ENCODE results near the gene ALOX12B.

ALOX12B gene

GRCh38 chr17:8038954-8039610 is 48.4 kb downstream of the ALOX12B start, which contains the start of gene ALOX15B:
TSS of gene ALOX15B (plus strand) at chr17:8039059. CDS start at chr17:8039156, 97 bp downstream.
- H3K4me3 ChIP-seq (ENCODE audit: insufficient read depth, low read length, poor library complexity, severe bottlenecking): no peak within 1 kb of the TSS

GRCh38 chr17:8032442-8032841 is 55.1 kb downstream of the ALOX12B start:
- Histone ChIP-seq H3K9me2 (replicated peaks; ENCODE audit: insufficient read depth, low read length) (no peaks in the 10 kb centered on the region), H3K4me3 (ENCODE audit: insufficient read depth, low read length, poor library complexity, severe bottlenecking) (no peak overlapping the region), H2AFZ (ENCODE audit: low read depth, low read length, severe bottlenecking) (no peak overlapping the region), H3K9me3 (ENCODE audit: insufficient read depth, low read length) (no peaks in the 10 kb centered on the region), H3F3A (ENCODE audit: insufficient read depth) (no peaks in the 10 kb centered on the region), H3K9ac (ENCODE audit: low read length) (no peak overlapping the region), H3K79me2 (ENCODE audit: insufficient read depth, low read length) (no peaks in the 10 kb centered on the region), H3K36me3 (ENCODE audit: low read length) (no peaks in the 10 kb centered on the region), H3K27ac (ENCODE audit: low read depth, low read length) (no peak overlapping the region), H3K4me2 (ENCODE audit: low read depth, low read length, poor library complexity, severe bottlenecking) (no peak overlapping the region), H3K27me3 (ENCODE audit: low read length) (no peaks in the 10 kb centered on the region), H4K20me1 (ENCODE audit: low read depth, low read length) (no peaks in the 10 kb centered on the region)
- no peak for TF ChIP-seq CTCF (IDR thresholded peaks at IDR 0.05; ENCODE audit: insufficient read depth, low read length, poor library complexity, severe bottlenecking)
- no peak for TF ChIP-seq EZH2phosphoT487 (conservative IDR thresholded peaks at IDR 0.05; ENCODE audit: low read length)

More at GRCh38 chr17:8038954-8039610, 48.4 kb downstream of the ALOX12B start, which contains the start of gene ALOX15B:
- H2AFZ ChIP-seq (ENCODE audit: low read depth, low read length, severe bottlenecking): no peak within 1 kb of the TSS
- no peaks in the 10 kb centered on the region for H3K36me3 ChIP-seq (ENCODE audit: low read length)
- no peaks in the 10 kb centered on the region for H3K79me2 ChIP-seq (ENCODE audit: insufficient read depth, low read length)
- H3K9me2 ChIP-seq (replicated peaks; ENCODE audit: insufficient read depth, low read length): no peaks in the 10 kb centered on the region
- H3K27ac ChIP-seq (ENCODE audit: low read depth, low read length): no peak within 1 kb of the TSS
- no peak for TF ChIP-seq CTCF (IDR thresholded peaks at IDR 0.05; ENCODE audit: insufficient read depth, low read length, poor library complexity, severe bottlenecking)
- TF ChIP-seq EZH2phosphoT487 (conservative IDR thresholded peaks at IDR 0.05; ENCODE audit: low read length): no peak
- H3K4me2 ChIP-seq (ENCODE audit: low read depth, low read length, poor library complexity, severe bottlenecking): no peak within 1 kb of the TSS
- no peaks in the 10 kb centered on the region for H3K27me3 ChIP-seq (ENCODE audit: low read length)
- H4K20me1 ChIP-seq (ENCODE audit: low read depth, low read length): no peaks in the 10 kb centered on the region
- no peaks in the 10 kb centered on the region for H3F3A ChIP-seq (ENCODE audit: insufficient read depth)
- no peak within 1 kb of the TSS for H3K9ac ChIP-seq (ENCODE audit: low read length)
- no peaks in the 10 kb centered on the region for H3K9me3 ChIP-seq (ENCODE audit: insufficient read depth, low read length)

- H3K4me3 ChIP-seq (ENCODE audit: insufficient read depth, low read length, poor library complexity, severe bottlenecking): no peak overlapping the region
- H3K9ac ChIP-seq (ENCODE audit: low read length): no peak overlapping the region
- no peaks in the 10 kb centered on the region for H3F3A ChIP-seq (ENCODE audit: insufficient read depth)
- H3K9me2 ChIP-seq (replicated peaks; ENCODE audit: insufficient read depth, low read length): no peaks in the 10 kb centered on the region
- H2AFZ ChIP-seq (ENCODE audit: low read depth, low read length, severe bottlenecking): no peak overlapping the region
- H3K27ac ChIP-seq (ENCODE audit: low read depth, low read length): no peak overlapping the region
- H4K20me1 ChIP-seq (ENCODE audit: low read depth, low read length): no peaks in the 10 kb centered on the region
- H3K4me2 ChIP-seq (ENCODE audit: low read depth, low read length, poor library complexity, severe bottlenecking): no peak overlapping the region
- no peaks in the 10 kb centered on the region for H3K36me3 ChIP-seq (ENCODE audit: low read length)
- H3K79me2 ChIP-seq (ENCODE audit: insufficient read depth, low read length): no peaks in the 10 kb centered on the region
- TF ChIP-seq EZH2phosphoT487 (conservative IDR thresholded peaks at IDR 0.05; ENCODE audit: low read length) (no peak), CTCF (IDR thresholded peaks at IDR 0.05; ENCODE audit: insufficient read depth, low read length, poor library complexity, severe bottlenecking) (no peak)
- no peaks in the 10 kb centered on the region for H3K9me3 ChIP-seq (ENCODE audit: insufficient read depth, low read length)
- no peaks in the 10 kb centered on the region for H3K27me3 ChIP-seq (ENCODE audit: low read length)
Measured at GRCh38 chr17:8031950-8032349, 55.6 kb downstream of the ALOX12B start.
